Lung (tissue), 12 donors: ENCODE results near the gene ASB18. TPM values are rescaled to one million over a fixed set of nuclear protein-coding genes. Genes with fewer than 3 reads are reported as not detected.

Experiments
- ATAC-seq: fragments of 200-7000 bp; cut with Tn5 transposase; one replicate; pipeline ENCODE4 v1.9.1; 2020; ENCODE audit warnings: moderate number of reproducible peaks; ENCODE audit not compliant: insufficient read depth, low FRiP score
- DNase-seq, 3 donors: peaks; one replicate each; pipeline ENCODE4 v3.0.0-alpha.2; 2013 to 2017
- H3K27ac ChIP-seq, 2 donors: one replicate each; pipeline ENCODE4 v1.5.1; 2013; ENCODE audit warnings: mild to moderate bottlenecking in 2 of 2, moderate library complexity in 2 of 2, control low read depth in 1 of 2, inconsistent platforms in 1 of 2, low read depth in 1 of 2, low read length in 1 of 2
- H3K27me3 ChIP-seq, 3 donors: one replicate each; pipeline ENCODE4 v1.5.1; 2013; ENCODE audit warnings: low read length in 2 of 3; ENCODE audit not compliant: control insufficient read depth in 3 of 3, insufficient read depth in 3 of 3
- H3K36me3 ChIP-seq, 4 donors: one replicate each; pipeline ENCODE4 v1.5.1; 2013; ENCODE audit warnings: low read length in 4 of 4, mild to moderate bottlenecking in 1 of 4, moderate library complexity in 1 of 4; ENCODE audit not compliant: control insufficient read depth in 4 of 4, insufficient read depth in 4 of 4
- H3K4me1 ChIP-seq, 5 donors: one replicate each; pipeline ENCODE4 v1.5.1; 2013; ENCODE audit warnings: low read length in 5 of 5, mild to moderate bottlenecking in 2 of 5, moderate library complexity in 1 of 5; ENCODE audit not compliant: control insufficient read depth in 5 of 5, insufficient read depth in 5 of 5
- H3K4me3 ChIP-seq: one replicate; pipeline ENCODE4 v1.5.1; 2013; ENCODE audit warnings: mild to moderate bottlenecking, control low read depth, moderate library complexity
- H3K9ac ChIP-seq, 2 donors: one replicate each; pipeline ENCODE4 v1.5.1; 2013; ENCODE audit warnings: low read length in 2 of 2, control low read depth in 1 of 2; ENCODE audit not compliant: insufficient read depth in 1 of 2
- H3K9me3 ChIP-seq, 4 donors: one replicate each; pipeline ENCODE4 v1.5.1; 2013; ENCODE audit warnings: low read length in 3 of 4, mild to moderate bottlenecking in 1 of 4, moderate library complexity in 1 of 4; ENCODE audit not compliant: control insufficient read depth in 4 of 4, insufficient read depth in 3 of 4
- CTCF ChIP-seq: IDR thresholded peaks from 2 replicates; pipeline ENCODE4 v1.5.1; 2012; ENCODE audit warnings: mild to moderate bottlenecking; ENCODE audit errors: control extremely low read depth, extremely low read depth
- WGBS, 2 donors: extraction: QIAGEN DNeasy Blood & Tissue Kit; methylation state at CpG; one replicate each; pipeline ENCODE4 v1.1.7; 2013; 5-methylcytosine and 5-hydroxymethylcytosine counted together
- polyA plus RNA-seq, 2 donors: library from polyadenylated mRNA; stranded (reverse); fragments of 200-250 nt; gene quantifications; one replicate each; pipeline ENCODE4 v1.2.1, GENCODE V29; 2013
- total RNA-seq, 2 donors: library from RNA; depleted of rRNA in 1 of 2; stranded (reverse); fragments of >200 nt in 1 of 2; gene quantifications; one replicate each; pipeline ENCODE4 v1.2.1, GENCODE V29; 2014 to 2021
- donor health status: control.
- donor health status: control.
- donor health status: Bipolar disorder and iron deficiency.
- donor health status: healthy.
- donor health status: DM: yes; HTN: yes; CAD: no.

The ASB18 gene
- total and polyA plus RNA-seq, 4 donors, result not detected

GRCh38 chr2:236165842-236166795, 98.1 kb downstream of the ASB18 start:
- no peak overlapping the region for H3K9ac ChIP-seq
- no peak for TF ChIP-seq CTCF
- no peaks in the 10 kb centered on the region for H3K36me3 ChIP-seq
- no peak overlapping the region for H3K27ac ChIP-seq
- peaks cover 0 to 24% (median 22%) of the 10 kb centered on the region in 5 donors for H3K4me1 ChIP-seq
- H3K27me3 ChIP-seq, result peaks cover 33 to 76% (median 75%) of the 10 kb centered on the region in 3 donors
- H3K9me3 ChIP-seq, result no peaks in the 10 kb centered on the region
- no peak overlapping the region for H3K4me3 ChIP-seq
- ATAC-seq, result no peak
- 8 to 20% methylated on average over 58 of the region's 58 CpGs for WGBS, 2 donors
- DNase-seq, result peak in 1 of 3 donors; percentile 30

- Histone ChIP-seq H3K27me3 (peaks cover 33 to 76% (median 74%) of the 10 kb centered on the region in 3 donors), H3K27ac (no peak overlapping the region), H3K4me1 (peaks cover 0 to 24% (median 22%) of the 10 kb centered on the region in 5 donors), H3K9me3 (no peaks in the 10 kb centered on the region), H3K4me3 (no peak overlapping the region), H3K36me3 (no peaks in the 10 kb centered on the region), H3K9ac (no peak overlapping the region)
- TF ChIP-seq CTCF, result no peak
- no peak for DNase-seq
- no peak for ATAC-seq
- WGBS, 2 donors, result 19 to 30% methylated on average over 18 of the region's 18 CpGs
These were observed 99.0 kb downstream of the ASB18 start for GRCh38 chr2:236164925-236165841.

GRCh38 chr2:236164201-236164924, 99.8 kb downstream of the ASB18 start:
- Histone ChIP-seq H3K36me3 (no peaks in the 10 kb centered on the region), H3K9me3 (no peaks in the 10 kb centered on the region), H3K27me3 (peaks cover 30 to 72% (median 66%) of the 10 kb centered on the region in 3 donors), H3K27ac (no peak overlapping the region), H3K4me1 (peaks cover 0 to 24% (median 22%) of the 10 kb centered on the region in 5 donors), H3K4me3 (no peak overlapping the region), H3K9ac (no peak overlapping the region)
- no peak for TF ChIP-seq CTCF
- peak in 2 of 3 donors; percentile 47 to 51 for DNase-seq
- ATAC-seq, result no peak
- 1 to 2% methylated on average over 58 to 67 of the region's 67 CpGs for WGBS, 2 donors
